Dermis blood vessel endothelial cell (primary cell): ENCODE measurements around the gene XXYLT1. TPM values are rescaled to one million over a fixed set of nuclear protein-coding genes. Genes with fewer than 3 reads are reported as not detected.

Experiments
- DNase-seq: peaks from one replicate; pipeline ENCODE4 v3.0.0; 2010
- total RNA-seq: library from RNA; depleted of rRNA; stranded (reverse); fragments of >200 nt; gene quantifications from 2 replicates; pipeline ENCODE4 v1.2.3, GENCODE V29; 2014

Gene XXYLT1
- total RNA-seq, 1 donor from 2014 or later = 35.7 TPM

DNA sequence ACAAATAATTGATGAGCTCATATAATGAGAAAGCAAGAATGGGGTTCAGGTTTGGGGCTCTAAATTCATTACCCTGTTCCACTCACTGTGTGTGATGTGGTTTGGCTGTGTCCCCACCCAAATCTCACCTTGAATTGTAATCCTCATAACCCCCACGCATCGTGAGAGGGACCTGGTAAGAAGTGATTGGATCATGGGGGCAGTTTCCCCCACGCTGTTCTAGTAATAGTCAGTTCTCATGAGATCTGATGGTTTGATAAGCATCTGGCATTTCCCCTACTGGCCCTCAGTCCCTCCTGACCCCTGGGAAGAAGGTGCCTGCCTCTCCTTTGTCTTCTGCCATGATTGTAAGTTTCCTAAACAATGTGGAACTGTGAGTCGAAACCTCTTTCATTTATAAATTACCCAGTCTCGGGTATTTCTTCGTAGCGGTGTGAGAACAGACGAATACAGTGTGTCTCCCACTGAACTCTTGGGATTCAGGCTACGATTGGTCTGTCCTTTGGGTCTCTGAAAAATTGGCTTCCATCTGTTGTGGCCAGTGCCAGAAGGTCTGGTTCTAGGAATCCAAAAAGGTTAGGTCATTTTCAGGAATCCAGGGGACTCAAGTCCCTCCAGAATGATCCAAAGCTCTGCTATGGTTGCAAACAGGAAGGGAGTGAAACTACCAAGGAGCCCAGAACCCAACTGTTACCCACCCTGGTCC is 87.7 kb downstream of the XXYLT1 start:
- DNase-seq = peak; percentile 84

DNA sequence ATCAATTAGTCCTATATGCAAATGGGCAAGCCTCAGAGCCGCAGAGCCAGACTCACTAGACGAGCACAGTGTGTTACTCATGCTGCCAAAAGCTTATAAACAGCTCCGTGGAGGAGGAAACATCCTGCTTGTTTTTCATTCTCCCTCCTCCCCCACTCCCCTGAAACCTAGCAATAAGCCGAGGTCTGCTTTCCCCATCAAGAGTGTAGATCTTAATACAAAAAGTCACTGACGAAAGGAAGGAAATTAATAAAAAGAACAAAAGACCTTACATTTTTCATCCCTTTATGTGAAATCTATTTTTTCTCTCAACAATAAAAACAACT is 88.5 kb downstream of the XXYLT1 start:
- DNase-seq = peak; percentile 93

DNA sequence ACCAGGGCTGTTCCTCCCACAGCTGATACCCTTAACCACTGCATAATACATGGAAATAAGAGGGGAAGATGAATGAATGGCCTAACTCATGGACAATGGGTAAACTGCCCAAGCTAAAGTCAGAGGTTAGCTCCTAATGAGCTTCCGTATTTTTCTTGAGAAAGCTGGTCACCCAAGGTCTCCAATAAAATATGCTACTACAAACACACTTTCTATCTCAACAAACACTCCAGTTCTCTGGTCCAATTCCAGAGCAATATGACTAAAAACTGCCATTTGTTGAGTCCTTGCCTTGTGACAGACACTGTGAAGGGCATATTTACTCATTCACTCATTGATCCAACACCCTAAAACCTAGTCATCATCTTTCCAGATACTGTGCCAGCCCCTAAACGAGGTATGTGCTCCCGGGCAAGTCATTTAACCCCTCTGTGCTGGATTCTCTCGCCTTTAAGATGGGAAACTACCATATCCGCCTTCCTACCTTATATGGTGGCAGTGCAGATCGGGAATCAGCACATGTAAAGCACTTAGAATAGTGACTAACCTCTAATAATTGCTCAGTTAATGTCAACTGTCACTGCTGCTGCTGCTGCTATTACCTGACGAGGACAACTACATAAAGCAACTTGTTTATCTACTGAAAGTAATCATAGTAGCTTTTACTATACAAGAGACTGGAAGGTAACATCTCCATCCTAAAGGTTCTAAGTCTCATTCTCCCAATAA is 89.1 kb downstream of the XXYLT1 start:
- peak; percentile 63 for DNase-seq

DNA sequence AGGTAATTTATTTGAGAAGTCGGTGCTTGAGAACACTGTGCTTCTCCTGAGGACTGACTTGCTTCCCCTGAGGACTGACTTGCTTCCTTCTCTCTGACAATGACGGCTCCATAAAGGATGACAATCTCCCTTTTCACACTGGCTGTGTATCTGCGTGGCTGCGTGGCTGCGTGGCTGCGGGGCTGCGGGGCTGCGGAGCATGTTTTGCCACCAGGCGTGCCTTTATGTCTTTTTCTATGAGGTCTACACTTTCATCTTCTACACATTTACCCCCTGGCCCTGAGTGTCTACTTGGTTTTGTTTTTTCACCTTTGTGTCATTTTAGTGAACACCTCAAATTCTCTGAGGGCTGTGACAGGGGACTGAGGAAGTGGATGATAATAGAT is 89.9 kb downstream of the XXYLT1 start:
- no peak for DNase-seq

DNA sequence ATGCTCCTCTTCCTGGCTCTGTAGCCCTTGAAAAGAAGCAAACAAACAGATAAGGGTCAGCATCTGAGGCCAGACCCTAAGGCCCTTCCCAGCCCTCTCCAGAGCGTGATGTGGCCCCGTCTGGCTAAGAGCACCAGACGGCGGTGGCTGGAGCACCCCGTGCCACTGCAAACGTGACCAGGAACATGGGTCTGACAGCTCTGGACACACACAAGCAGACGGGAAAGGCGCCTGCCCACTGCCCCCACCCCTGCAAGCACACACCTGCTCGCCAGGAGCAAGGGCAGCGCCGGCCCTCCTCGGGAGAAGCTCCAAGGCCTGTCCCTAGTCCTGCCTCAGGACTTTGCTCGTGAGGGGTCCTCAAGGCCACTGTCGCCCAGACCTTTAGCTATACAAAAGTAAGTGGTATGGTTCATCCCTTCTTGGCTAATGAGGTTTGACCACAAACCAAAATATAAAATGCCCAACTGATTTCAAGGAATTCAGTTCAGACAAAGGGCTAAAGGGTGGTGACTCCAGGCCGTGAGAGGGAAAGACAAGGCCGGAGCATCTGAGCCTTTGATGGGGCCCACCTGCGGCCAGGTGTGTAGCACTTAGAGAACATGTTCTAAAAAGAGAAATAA is 90.4 kb downstream of the XXYLT1 start:
- peak; percentile 51 for DNase-seq

DNA sequence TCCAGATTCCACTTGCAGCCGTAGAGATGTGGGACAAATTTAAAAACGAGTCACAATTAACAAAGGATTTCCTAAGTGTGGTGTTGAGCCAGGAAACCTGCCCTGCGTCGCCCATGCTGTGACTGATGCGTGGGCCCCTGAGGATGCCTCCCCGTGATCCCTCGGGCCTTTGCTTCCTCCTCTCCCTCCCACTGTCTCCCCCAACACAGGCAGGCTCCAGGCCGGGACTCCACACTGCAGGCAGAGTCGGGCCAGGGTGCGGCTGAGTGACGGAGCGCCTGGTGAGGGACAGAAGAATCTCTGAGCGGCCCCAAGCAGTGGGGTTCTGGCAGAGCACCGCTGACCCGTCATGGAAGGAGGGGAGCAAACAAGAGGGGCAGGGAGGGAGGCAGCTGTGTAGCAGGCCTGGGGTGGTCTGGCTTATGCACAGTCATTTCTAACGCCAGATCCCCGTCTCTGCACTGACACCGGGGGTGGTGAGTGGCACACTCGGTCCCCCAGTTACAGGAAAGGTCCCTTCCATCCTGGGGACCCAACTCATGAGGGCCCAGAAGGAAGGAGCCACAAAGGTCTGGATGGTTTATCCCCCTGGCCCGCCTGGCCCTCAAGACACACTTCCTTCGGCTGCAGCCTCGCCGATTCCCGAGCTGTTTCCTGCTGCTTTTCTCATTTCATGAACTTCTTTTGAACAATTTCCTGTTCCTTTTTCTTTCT is 91.0 kb downstream of the XXYLT1 start:
- DNase-seq = peak; percentile 45

DNA sequence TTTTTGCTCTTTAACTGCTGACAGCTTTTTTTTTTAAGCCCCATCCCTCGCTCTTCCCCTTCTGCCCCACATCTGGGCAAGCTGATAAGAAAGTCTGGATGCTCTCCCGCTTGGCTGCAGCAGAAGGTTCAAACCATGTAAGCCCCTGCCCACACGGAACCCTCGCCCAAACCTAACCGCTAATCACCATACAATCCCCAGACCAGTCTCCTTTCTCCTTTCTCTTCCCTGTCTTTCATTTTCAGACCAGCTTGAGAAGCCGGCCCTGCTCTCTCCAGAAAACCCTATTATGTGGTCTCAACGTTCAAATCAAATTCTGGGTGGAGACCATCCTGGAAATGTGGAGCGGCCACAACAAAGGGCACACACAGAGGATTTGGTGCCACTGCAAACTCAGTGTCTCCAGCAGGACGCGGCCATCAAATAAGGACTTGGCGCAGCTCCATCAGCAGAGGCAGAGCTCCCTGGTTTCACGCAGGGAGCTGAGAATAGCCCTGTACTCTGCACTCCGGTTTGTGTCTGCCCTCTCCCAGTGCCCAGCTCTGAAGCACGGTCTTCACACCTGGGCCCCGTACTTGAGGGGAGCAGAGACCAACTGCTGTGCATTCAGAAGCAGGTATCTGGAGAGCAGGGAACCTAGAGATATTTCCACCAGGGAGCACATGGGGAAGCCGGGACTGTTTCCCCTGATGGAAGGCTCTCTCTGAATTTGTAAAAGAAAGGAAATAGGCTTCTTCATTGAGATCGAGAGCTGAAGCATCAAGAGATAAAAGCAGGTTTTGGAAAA is 92.6 kb downstream of the XXYLT1 start:
- peak; percentile 49 for DNase-seq

DNA sequence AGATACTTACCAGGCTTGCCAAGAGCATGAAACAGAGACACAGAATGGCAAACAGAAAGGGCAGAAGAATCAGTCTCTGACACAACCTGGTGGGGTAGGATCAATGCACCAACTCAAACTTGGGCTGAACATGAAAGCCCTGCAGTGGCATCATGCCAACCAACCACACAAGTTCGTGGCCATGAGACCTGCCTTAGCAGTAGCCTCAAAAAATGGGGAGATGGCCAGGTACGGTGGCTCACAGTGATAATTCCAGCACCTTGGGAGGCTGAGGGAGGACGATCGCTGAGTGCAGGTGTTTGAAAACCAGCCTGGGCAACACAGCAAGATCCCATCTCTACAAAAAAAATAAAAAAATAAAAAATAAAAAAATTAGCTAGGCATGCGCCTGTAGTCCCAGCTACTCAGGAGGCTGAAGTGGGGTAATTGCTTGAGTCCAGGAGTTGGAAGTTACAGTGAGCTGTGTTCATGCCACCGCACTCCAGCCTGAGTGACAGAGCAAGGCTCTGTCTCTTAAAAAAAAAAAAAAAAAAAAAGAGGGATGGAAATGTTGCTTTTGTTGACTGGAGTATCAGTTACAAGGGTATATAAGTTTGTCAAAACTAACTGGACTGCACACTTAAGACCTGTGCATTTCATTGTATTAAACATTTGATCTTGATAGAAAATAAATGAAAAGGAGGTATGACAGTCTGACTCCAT is 93.4 kb downstream of the XXYLT1 start:
- DNase-seq = no peak

DNA sequence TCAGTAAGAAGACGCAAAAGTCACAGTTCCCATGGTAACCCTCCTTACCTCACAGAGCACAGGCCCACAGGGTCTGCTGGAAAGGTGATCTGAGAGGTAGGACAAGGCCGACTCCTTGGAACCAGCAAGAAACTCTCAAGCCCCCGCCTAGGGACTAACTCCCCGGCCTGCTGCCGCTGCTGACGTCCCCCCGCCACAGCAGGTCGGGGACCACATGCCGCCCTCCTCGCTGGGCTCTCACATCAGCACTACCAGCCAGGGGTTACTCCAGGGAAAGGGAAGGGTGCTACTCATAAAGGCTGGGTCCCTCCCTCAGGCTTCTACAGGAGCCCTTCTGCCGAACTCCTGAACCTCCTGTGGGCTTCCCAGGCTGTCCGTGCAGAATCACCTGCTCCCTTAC is 94.2 kb downstream of the XXYLT1 start:
- no peak for DNase-seq

DNA sequence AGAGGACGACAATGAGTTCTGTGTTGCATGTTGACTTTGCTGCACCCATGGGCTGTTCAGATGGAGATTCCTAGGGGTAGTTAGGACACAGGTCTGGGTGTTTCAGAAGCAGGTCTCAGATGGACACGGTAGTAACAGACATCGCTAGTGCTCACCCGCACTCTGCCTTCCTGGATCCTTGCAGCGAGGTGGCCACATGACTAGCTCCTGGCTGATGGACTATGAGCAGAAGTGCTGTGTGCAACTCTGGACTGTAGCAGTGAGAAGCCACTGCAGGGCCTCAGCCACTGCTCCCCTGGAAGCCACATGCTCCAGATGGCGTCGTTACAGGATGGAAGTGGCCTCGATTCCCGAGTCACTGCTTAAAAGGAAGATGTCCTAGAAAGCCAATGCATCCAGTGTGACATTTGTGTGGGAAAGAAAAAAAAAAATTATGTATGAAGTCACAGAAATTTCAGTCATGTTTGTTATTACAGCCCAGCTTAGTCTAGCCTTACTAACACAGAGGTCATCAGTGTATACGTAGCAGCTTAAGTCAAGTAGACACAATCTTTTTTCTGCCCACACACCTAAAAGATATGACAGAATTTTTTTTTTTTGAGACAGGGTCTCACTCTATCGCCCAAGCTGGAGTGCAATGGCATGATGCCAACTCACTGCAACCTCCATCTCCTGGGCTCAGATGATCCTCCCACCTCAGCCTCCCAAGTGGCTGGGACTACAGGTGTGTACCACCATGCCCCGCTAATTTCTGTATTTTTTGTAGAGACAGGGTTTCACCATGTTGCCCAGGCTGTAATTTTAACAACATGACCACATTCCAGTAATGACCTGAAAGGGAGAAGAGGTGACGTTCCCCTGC is 95.3 kb downstream of the XXYLT1 start:
- DNase-seq = no peak

DNA sequence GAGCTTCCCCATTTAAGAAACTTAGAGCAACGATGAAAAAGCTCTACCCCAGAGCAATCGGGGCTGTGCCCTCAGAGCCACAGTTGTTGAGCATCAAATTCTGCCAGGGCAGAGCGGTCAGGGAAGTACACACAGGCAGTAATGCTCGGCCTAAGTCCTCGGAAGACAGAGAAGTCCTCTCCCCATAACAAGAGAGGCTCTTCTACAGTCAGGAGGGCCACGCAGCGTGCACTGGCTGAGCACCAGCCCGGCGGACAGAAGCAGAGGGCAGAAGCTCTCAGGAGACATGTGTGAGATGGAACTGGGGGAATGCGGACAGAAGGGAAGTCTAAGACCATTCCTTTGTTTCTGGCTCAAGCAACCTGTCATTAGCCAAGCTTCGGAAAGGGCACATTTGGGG is 95.9 kb downstream of the XXYLT1 start:
- no peak for DNase-seq

DNA sequence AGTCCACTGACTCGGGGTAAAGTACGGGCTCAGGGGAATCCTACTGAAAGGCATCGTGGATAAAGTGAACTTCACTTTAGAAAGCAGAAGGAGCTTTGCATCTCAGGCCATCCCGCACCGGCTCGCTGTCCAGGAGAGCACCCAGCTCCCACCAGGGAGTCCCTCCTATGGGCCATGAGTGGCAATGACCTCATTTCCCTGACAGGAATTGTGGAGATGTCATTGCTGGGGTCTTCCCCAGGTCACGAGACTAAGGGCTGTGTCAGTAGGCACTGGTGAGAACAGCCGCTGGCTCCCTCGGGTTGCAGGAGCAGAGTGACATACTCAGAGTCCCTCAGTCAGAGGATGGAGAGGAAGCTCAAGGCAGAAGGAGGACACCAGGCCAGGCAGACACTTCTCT is 97.3 kb downstream of the XXYLT1 start:
- DNase-seq = peak; percentile 46

DNA sequence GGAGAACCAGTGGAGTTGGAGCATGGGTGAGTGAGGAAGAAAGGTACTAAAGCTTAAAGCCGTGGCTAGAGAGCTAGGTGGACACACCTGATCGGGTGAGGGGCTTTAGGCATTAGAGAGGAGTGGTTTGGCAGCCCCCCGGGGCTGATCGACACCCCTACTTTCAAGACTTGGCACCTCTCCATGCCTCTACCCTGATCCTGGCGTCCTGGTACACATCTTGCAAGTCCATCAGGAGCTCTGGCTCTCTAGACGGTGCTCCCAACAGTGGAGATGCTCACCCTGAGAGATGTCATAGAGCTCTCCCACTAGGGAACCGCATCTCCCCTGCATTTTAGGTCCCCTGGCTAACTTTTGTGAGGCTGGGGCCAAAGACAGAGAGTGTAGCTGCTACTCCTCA is 98.1 kb downstream of the XXYLT1 start:
- no peak for DNase-seq

DNA sequence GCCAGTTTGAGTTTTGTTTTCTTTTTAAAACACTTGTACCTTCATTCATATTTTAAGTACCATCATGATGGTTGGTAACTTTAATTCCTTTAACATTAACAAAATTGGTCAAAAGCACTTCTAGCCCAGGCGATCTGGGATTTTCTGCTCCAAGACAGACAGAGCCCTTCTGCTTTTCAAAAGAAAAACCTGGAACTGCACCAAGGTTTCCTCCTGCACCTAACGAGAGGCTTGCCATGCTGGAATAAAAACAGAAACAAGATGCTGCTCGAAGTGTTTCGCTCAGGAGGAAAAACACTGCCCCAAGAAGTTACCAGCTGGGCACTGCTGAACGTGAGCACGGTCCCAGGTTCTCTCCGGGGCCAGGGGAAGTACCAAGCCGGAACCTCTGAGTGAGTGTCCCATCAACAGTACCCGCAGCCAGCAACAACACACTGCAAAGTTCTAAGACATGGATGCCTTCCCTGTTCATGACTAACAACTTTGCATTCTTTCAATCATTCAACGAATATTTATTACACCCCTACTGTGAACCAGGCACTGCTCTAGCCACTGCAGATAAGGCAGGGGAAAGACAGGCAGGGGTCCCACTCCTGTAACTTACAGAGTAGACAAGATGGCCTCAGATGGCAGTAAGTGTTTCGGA is 98.8 kb downstream of the XXYLT1 start:
- peak; percentile 68 for DNase-seq

DNA sequence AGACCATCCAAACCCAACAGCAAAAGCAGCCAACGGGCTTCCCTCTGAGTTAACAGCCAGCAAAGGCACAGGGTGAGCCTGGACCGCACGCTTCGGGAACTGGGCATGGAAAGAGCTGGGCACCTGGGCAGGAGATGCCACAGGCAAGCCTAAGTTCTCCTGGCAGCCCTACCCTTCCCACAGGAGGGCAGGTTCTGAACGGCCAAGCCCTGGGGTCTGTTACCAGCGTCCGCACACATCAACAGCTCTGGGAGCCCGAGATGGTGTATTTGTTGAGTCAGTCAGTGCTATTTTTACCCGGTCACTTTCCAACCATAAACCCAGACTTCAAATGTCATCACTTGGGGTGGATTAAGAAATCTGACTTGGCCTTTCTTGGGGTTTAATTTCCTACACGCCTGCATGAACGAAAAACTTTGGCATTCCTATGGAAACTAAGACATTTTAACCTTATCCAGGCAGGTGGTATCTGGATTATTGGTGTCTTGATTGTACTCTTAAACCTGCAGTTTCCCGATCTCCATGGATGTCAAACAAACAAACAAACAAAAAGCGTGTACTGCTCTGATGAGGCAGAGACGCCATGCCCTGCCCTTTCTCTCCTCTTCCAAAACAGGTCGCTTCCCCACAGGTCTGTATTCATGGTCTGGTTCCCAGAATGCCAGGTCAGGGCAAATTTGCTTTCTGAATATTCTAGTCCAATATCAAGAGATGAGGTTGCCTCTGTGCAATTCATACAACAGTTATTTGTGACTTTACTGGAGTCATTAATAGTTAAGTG is 99.7 kb downstream of the XXYLT1 start:
- DNase-seq = no peak

DNA sequence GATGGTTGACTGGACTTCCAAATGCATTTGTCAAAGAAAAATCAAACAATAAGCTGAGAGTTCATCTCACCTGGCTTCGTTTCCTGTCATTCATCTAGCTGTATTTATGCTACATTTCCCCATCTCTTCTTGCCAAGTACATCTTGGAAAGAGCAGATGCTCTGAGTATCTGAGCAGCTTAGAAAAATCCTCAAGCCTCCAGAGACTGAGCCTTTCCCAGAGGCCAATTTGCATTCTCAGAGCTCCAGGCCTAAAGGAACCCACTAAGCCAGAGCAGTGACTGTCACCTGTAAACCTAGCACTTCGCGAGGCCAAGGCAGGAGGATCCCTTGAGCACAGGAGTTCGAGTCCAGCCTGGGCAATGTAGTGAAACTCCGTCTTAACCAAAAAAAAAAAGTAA is 100.5 kb downstream of the XXYLT1 start:
- DNase-seq = no peak

DNA sequence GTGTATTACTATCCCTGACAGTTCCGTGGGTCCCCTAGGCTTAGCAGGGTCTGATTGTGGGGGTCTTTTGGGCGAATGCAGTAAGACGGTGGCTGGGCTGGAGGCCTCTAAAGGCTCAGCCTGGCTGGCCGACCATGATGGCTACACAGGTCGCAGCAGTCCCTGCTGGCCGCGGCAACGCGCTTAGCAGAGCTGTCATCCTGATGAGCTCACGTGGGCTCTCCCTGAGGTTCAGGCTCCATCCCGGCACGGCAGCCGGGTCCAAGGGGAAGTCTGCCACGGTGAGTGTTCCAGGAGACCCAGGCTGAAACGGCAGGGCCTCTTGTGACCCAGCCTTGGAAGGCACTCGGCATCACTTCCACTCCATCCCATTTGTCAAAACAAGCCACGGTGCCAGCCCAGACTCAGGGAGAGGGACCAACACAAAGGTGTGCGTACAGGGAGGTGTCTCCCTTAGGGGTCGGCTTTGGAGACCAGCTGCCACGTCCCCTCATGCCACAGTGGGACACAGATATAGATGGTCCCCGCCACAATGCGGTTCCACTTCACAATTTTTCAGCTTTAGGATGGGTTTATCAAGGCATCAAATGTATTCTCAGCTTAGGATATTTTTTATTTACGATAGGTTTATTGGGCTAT is 101.8 kb downstream of the XXYLT1 start:
- DNase-seq = no peak

DNA sequence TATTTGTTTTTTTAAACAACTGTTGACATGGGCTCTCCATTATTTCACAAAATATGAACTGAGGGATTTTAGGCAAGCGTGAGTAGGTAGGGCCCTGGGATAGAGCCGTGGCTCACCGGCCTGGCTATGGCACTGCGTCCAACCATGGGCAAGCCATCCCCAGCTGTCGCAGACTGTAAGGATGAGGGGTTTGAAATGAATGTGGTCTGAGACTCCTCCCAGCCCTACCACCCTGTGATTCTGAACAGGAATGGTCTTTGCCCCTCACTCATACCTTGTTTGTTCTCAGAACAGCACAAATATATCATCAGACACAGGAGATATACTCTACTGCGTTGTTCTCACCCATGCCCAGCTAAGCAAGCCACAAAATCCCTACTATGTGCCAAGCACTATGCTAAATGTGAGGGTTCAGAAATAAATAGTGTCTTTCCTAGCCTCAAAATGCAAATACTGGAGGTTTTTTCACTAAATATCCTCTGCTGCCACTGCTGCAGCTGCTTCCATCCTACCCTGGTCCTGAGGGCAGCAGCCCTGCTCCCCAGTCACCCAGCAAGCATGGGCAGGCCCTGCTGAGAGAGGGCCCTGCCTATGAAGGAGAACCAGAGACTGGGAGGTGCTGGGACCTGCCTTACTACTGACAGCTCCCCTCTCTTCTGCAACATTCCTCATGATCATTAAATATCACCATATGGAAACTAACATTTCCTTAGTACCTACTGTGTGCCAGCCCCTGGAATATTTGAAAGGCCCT is 102.8 kb downstream of the XXYLT1 start:
- DNase-seq = no peak
